HepG2 (cell line): ENCODE results near the gene PPIB. TPM values are rescaled to one million over a fixed set of nuclear protein-coding genes. Genes with fewer than 3 reads are reported as not detected.

ENCODE experiments used
- ELF4 ChIP-seq: sonication (generic); formaldehyde crosslinking; IDR thresholded peaks from 2 replicates; pipeline ENCODE4 v1.5.0; 2020; ENCODE audit warnings: missing genetic modification reagents, mild to moderate bottlenecking, moderate library complexity, borderline replicate concordance
- FIP1L1 ChIP-seq: fragments of 200-400 bp; formaldehyde crosslinking; IDR thresholded peaks from 2 replicates; pipeline ENCODE4 v1.6.1; 2018; ENCODE audit warnings: low read depth, mild to moderate bottlenecking, low read length, moderate library complexity, borderline replicate concordance; ENCODE audit not compliant: insufficient read depth
- GZF1 ChIP-seq: sonication (generic); formaldehyde crosslinking; IDR thresholded peaks from 2 replicates; pipeline ENCODE4 v1.5.1; 2020; ENCODE audit warnings: mild to moderate bottlenecking, missing genetic modification reagents
- MXD3 ChIP-seq: IDR thresholded peaks from 2 replicates; pipeline ENCODE4 v1.6.1; 2016; ENCODE audit warnings: mild to moderate bottlenecking, missing biosample characterization, missing genetic modification reagents
- TEAD3 ChIP-seq: optimal IDR thresholded peaks from 2 replicates; pipeline ENCODE3; 2016; ENCODE audit warnings: borderline replicate concordance
- ZBTB40 ChIP-seq, 2 experiments: fragments of 450-650 bp in 1 of 2; sonication (generic) in 1 of 2; formaldehyde crosslinking in 1 of 2; IDR thresholded peaks; 2 replicates each; pipeline versions ENCODE4 v1.6.1 to v1.8.0; 2016 to 2022; ENCODE audit warnings: antibody characterized with exemption in 1 of 2, mild to moderate bottlenecking in 1 of 2, missing genetic modification reagents in 1 of 2
- ZNF18 ChIP-seq: sonication (generic); formaldehyde crosslinking; IDR thresholded peaks from 2 replicates; pipeline ENCODE4 v1.8.0; 2022; ENCODE audit warnings: mild to moderate bottlenecking, missing genetic modification reagents; ENCODE audit not compliant: insufficient replicate concordance
- polyA plus RNA-seq, 8 experiments: library from polyadenylated mRNA; depleted of rRNA in 3 of 8; stranded (reverse) in 7 of 8; unstranded in 1 of 8; fragments of >200 nt; fragmentation: Illumina TruSeq in 4 of 8; extraction: Trizol in 4 of 8; gene quantifications; 2 replicates each; pipeline versions ENCODE4 v1.2.1 to v1.2.3, GENCODE V29; 2011 to 2016; ENCODE audit warnings: low read depth in 4 of 8, missing spikeins in 1 of 8, mixed read lengths in 1 of 8; ENCODE audit not compliant: insufficient read depth in 1 of 8
- total RNA-seq, 5 experiments: library from RNA; depleted of rRNA; stranded (reverse); fragments of >200 nt; fragmentation: Illumina TruSeq; extraction: Trizol; gene quantifications; 2 replicates each; pipeline ENCODE4 v1.2.3, GENCODE V29; 2016; ENCODE audit warnings: low read depth in 1 of 5

PPIB gene
- total and polyA plus RNA-seq, 2 of the 13 experiments (the other 11 are each of a cell fraction or from before 2014, with no cell fraction given), result 780 to 882 TPM

GRCh38 chr15:64146885-64147681, 15.7 kb downstream of the PPIB start (continued):
- TF ChIP-seq ZNF18 (CRISPR knock-in tag), result no peak
- TF ChIP-seq TEAD3 (CRISPR knock-in tag), result peak; percentile 58
- no peak; the same call in 1 of the 2 replicates for TF ChIP-seq MXD3 (CRISPR knock-in tag)
- TF ChIP-seq FIP1L1, result no peak
- no peak for TF ChIP-seq ZBTB40 (IDR thresholded peaks at IDR 0.05)
- peak; percentile 72 for TF ChIP-seq ZBTB40 (CRISPR knock-in tag; IDR thresholded peaks at IDR 0.05)
- TF ChIP-seq ELF4 (CRISPR knock-in tag), result no peak
- TF ChIP-seq GZF1 (CRISPR knock-in tag), result no peak; the same call in 1 of the 2 replicates
